OCI-LY3 (cell line): ENCODE data around the gene TOLLIP.
"Not testable (repeated sequence)": the region's sequence is repeated elsewhere in the genome, so short reads cannot be mapped to it uniquely, and the experiment has no call there.

Experiments used
- EZH2phosphoT487 ChIP-seq: fragments of 200-600 bp; shearing (Covaris generic); IDR thresholded peaks from 2 replicates; pipeline ENCODE4 v1.6.1; 2018; ENCODE audit warnings: antibody characterized with exemption, mixed run types, low read depth
- TF ChIP-seq, protein P1 (sequence below): fragments of 200-600, 300-600 bp; sonication (generic); IDR thresholded peaks from 2 replicates; pipeline ENCODE4 v1.5.1; 2014; ENCODE audit warnings: antibody characterized with exemption, low read length, low read depth

DNA sequence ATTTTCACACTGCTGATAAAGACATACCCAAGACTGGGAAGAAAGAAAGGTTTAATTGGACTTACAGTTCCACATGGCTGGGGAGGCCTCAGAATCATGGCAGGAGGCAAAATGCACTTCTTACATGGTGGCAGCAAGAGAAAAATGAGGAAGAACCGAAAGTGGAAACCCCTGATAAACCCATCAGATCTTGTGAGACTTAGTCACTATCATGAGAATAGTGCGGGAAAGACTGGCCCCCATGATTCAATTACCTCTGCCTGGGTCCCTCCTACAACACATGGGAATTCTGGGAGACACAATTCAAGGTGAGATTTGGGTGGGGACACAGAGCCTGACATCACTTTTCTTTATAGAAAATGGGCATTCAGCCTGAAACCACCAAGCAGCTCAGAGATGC, 42.5 kb downstream of the TOLLIP start:
- TF ChIP-seq, protein P1, sequence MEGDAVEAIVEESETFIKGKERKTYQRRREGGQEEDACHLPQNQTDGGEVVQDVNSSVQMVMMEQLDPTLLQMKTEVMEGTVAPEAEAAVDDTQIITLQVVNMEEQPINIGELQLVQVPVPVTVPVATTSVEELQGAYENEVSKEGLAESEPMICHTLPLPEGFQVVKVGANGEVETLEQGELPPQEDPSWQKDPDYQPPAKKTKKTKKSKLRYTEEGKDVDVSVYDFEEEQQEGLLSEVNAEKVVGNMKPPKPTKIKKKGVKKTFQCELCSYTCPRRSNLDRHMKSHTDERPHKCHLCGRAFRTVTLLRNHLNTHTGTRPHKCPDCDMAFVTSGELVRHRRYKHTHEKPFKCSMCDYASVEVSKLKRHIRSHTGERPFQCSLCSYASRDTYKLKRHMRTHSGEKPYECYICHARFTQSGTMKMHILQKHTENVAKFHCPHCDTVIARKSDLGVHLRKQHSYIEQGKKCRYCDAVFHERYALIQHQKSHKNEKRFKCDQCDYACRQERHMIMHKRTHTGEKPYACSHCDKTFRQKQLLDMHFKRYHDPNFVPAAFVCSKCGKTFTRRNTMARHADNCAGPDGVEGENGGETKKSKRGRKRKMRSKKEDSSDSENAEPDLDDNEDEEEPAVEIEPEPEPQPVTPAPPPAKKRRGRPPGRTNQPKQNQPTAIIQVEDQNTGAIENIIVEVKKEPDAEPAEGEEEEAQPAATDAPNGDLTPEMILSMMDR: not testable (repeated sequence)
- not testable (repeated sequence) for TF ChIP-seq EZH2phosphoT487
